ENCODE results near the gene SLC38A5. TPM values are rescaled to one million over a fixed set of nuclear protein-coding genes. Genes with fewer than 3 reads are reported as not detected.

The SLC38A5 gene
- total RNA-seq, 1 experiment from 2014 or later = 50.6 TPM

- ChIA-PET CTCF (interaction anchor here (1.4 kb wide), 1 partner anchor 9 kb away, joined by 3 read pairs; no protein-coding TSS in a partner anchor), POLR2A (no interaction called here)
- no peaks in the 10 kb centered on the region for H3K9me3 Mint-ChIP-seq
Observed at GRCh38 chrX:48475296-48475695, 5.2 kb upstream of the SLC38A5 start.

More at GRCh38 chrX:48475296-48475695, 5.2 kb upstream of the SLC38A5 start:
- peak overlapping the region; percentile 93 for H3K4me3 Mint-ChIP-seq
- TF ChIP-seq JUN (CRISPR knock-in tag; IDR thresholded peaks at IDR 0.05) = no peak
- TF ChIP-seq E2F1 (CRISPR knock-in tag; IDR thresholded peaks at IDR 0.05) = no peak
- no peak for TF ChIP-seq ZBTB21 (CRISPR knock-in tag; IDR thresholded peaks at IDR 0.05; ENCODE audit: borderline replicate concordance)
- no peak for TF ChIP-seq RELA (CRISPR knock-in tag; IDR thresholded peaks at IDR 0.05; ENCODE audit: borderline replicate concordance)
- TF ChIP-seq ELF4 (CRISPR knock-in tag; IDR thresholded peaks at IDR 0.05; ENCODE audit: low read depth) = no peak
- TF ChIP-seq CBFB (CRISPR knock-in tag; IDR thresholded peaks at IDR 0.05; ENCODE audit: low read depth) = no peak
- TF ChIP-seq MYBL2 (CRISPR knock-in tag; IDR thresholded peaks at IDR 0.05) = no peak
- no peak for TF ChIP-seq ZNF317 (CRISPR knock-in tag; IDR thresholded peaks at IDR 0.05; ENCODE audit: borderline replicate concordance, low read depth)
- no peak for TF ChIP-seq GTF2I (CRISPR knock-in tag; conservative IDR thresholded peaks at IDR 0.05)
- TF ChIP-seq HMGA2 (CRISPR knock-in tag; IDR thresholded peaks at IDR 0.05) = no peak
- TF ChIP-seq EMX1 (CRISPR knock-in tag; IDR thresholded peaks at IDR 0.05) = no peak
- TF ChIP-seq ZNF281 (CRISPR knock-in tag; IDR thresholded peaks at IDR 0.05) = no peak
- no peak for TF ChIP-seq SMAD4 (CRISPR knock-in tag; IDR thresholded peaks at IDR 0.05)
- no peak for TF ChIP-seq ATF3 (CRISPR knock-in tag; conservative IDR thresholded peaks at IDR 0.05)
- no peak for TF ChIP-seq CTCF (IDR thresholded peaks at IDR 0.05)
- no peak for TF ChIP-seq ZNF416 (CRISPR knock-in tag; IDR thresholded peaks at IDR 0.05)
- TF ChIP-seq PRDM15 (CRISPR knock-in tag; IDR thresholded peaks at IDR 0.05) = no peak
- TF ChIP-seq ESRRA (CRISPR knock-in tag; IDR thresholded peaks at IDR 0.05; ENCODE audit: borderline replicate concordance) = no peak
- peaks cover 5% of the 10 kb centered on the region; the same call in 1 of the 2 replicates for H3K36me3 Mint-ChIP-seq
- H3K27ac Mint-ChIP-seq = no peak overlapping the region
- ATAC-seq (no peak), DNase-seq (ENCODE audit: low spot score) (no peak)
- H3K4me1 Mint-ChIP-seq = peaks cover 38% of the 10 kb centered on the region
- H3K27me3 Mint-ChIP-seq (ENCODE audit: low read depth) = no peaks in the 10 kb centered on the region
